GM12878 (cell line): ENCODE results near the gene NOC4L. TPM values are rescaled to one million over a fixed set of nuclear protein-coding genes. Genes with fewer than 3 reads are reported as not detected.
"Not testable (repeated sequence)": the region's sequence is repeated elsewhere in the genome, so short reads cannot be mapped to it uniquely, and the experiment has no call there.

Experiments used
- ATAC-seq: fragments of 200-7000 bp; cut with Tn5 transposase; 3 replicates; pipeline ENCODE4 v1.9.1; 2020; ENCODE audit warnings: mild to moderate bottlenecking, moderate library complexity
- BruUV-seq: library from RNA; stranded (reverse); fragments of 400-500 nt; replicated peaks from 2 replicates; lab custom pipeline; 2021; lab: Mats Ljungman, UMichigan
- CTCF ChIA-PET: fragments of 300-600 bp; sonication (Branson Sonifier 250); formaldehyde crosslinking; extraction: SDS; loops from one replicate; lab custom pipeline; 2021; ENCODE audit warnings: inconsistent platforms; lab: Yijun Ruan, JAX
- POLR2A ChIA-PET: fragments of 350-600 bp; formaldehyde crosslinking; extraction: SDS; loops from one replicate; lab custom pipeline; 2021; ENCODE audit warnings: inconsistent platforms; lab: Charles Lee
- RAD21 ChIA-PET: fragments of 300-600 bp; sonication (Branson Sonifier 250); formaldehyde crosslinking; loops from one replicate; lab custom pipeline; 2023; ENCODE audit warnings: antibody characterized with exemption; ENCODE audit not compliant: unreplicated experiment; lab: Charles Lee
- SMC1A ChIA-PET: fragments of 300-600 bp; sonication (Branson Sonifier 250); formaldehyde crosslinking; loops from one replicate; lab custom pipeline; 2023; ENCODE audit not compliant: unreplicated experiment, uncharacterized antibody; lab: Charles Lee
- DNase-seq: peaks from one replicate; pipeline ENCODE4 v3.0.0-alpha.2; 2011; ENCODE audit warnings: low read depth, low spot score
- FAIRE-seq: peaks from 3 replicates; lab custom pipeline; 2011; peaks lifted over from hg19 to GRCh38; lab: Jason Lieb, UNC
- H2AFZ ChIP-seq: 2 replicates; pipeline ENCODE4 v1.6.0; 2011; ENCODE audit warnings: low read depth, low read length, control low read depth; ENCODE audit not compliant: control insufficient read depth
- H3K27ac ChIP-seq: 2 replicates; pipeline ENCODE4 v1.5.1; 2011; ENCODE audit warnings: control low read depth; ENCODE audit not compliant: control insufficient read depth, insufficient read depth
- H3K27me3 ChIP-seq, 2 experiments: replicated peaks in 1 of 2; 2 replicates each; pipeline versions ENCODE4 v1.6.0 to v1.6.1; 2011; ENCODE audit warnings: low read length in 1 of 2; ENCODE audit not compliant: control insufficient read depth in 2 of 2, insufficient read depth in 2 of 2
- H3K36me3 ChIP-seq, 2 experiments: 2 replicates each; pipeline ENCODE4 v1.5.1; 2011; ENCODE audit warnings: low read length in 1 of 2; ENCODE audit not compliant: control insufficient read depth in 2 of 2, insufficient read depth in 2 of 2
- H3K4me1 ChIP-seq: 2 replicates; pipeline ENCODE4 v1.6.1; 2011; ENCODE audit warnings: mild to moderate bottlenecking, low read length, moderate library complexity, mixed read lengths; ENCODE audit not compliant: control insufficient read depth, insufficient read depth
- H3K4me2 ChIP-seq: 2 replicates; pipeline ENCODE4 v1.6.0; 2011; ENCODE audit warnings: control low read depth; ENCODE audit not compliant: control insufficient read depth, insufficient read depth
- H3K4me3 ChIP-seq: fragments of 200-600 bp; sonication (generic); 2 replicates; pipeline ENCODE4 v1.5.1; 2016
- H3K79me2 ChIP-seq: 2 replicates; pipeline ENCODE4 v1.6.0; 2011; ENCODE audit warnings: low read length; ENCODE audit not compliant: control insufficient read depth, insufficient read depth
- H3K9ac ChIP-seq: 2 replicates; pipeline ENCODE4 v1.8.0; 2011; ENCODE audit warnings: low read length, control low read depth, mixed read lengths; ENCODE audit not compliant: control insufficient read depth, insufficient read depth
- H3K9me3 ChIP-seq: replicated peaks from 3 replicates; pipeline ENCODE4 v1.5.1; 2011; ENCODE audit warnings: mild to moderate bottlenecking, low read length; ENCODE audit not compliant: control insufficient read depth, insufficient read depth
- H4K20me1 ChIP-seq: 2 replicates; pipeline ENCODE4 v1.6.0; 2011; ENCODE audit not compliant: control insufficient read depth, insufficient read depth
- BRCA1 ChIP-seq: IDR thresholded peaks from 2 replicates; pipeline ENCODE4 v1.6.1; 2011; ENCODE audit warnings: low read depth, low read length, improper control_type of control experiment
- HDGF ChIP-seq: fragments of 450-650 bp; IDR thresholded peaks from 2 replicates; pipeline ENCODE4 v1.6.1; 2016; ENCODE audit warnings: antibody characterized with exemption
- SRF ChIP-seq, 2 experiments: IDR thresholded peaks; 2 replicates each; pipeline ENCODE4 v1.6.1; 2011; ENCODE audit warnings: low read depth in 2 of 2, low read length in 2 of 2, mild to moderate bottlenecking in 1 of 2, moderate library complexity in 1 of 2
- ZBTB11 ChIP-seq: fragments of 450-650 bp; formaldehyde crosslinking; IDR thresholded peaks from 2 replicates; pipeline ENCODE4 v1.5.0; 2022; ENCODE audit warnings: mild to moderate bottlenecking, missing genetic modification characterization
- WGBS: methylation state at CpG from one replicate; pipeline ENCODE4 v1.1.6; 2016; ENCODE audit warnings: low lambda C conversion rate; ENCODE audit not compliant: insufficient replicate concordance, insufficient coverage; ENCODE audit errors: missing lambda C conversion rate; 5-methylcytosine and 5-hydroxymethylcytosine counted together
- in situ Hi-C: fragments of 300-500 bp; cut with MboI; formaldehyde crosslinking; loops from 9 replicates; pipeline ENCODE4 v1.14.3; 2018; ENCODE audit warnings: mixed read lengths
- intact Hi-C: fragments of 100-400 bp; cut with micrococcal nuclease; formaldehyde crosslinking; loops from one replicate; pipeline ENCODE4 v1.14.2; 2022; ENCODE audit not compliant: unreplicated experiment
- polyA plus RNA-seq, 11 experiments: library from polyadenylated mRNA; depleted of rRNA in 4 of 11; unstranded in 6 of 11; stranded (reverse) in 5 of 11; fragments of >200 nt; fragmentation: Nextera tagmentation in 4 of 11; fragmentation: Illumina TruSeq in 1 of 11; extraction: Ambion mirVana in 4 of 11; extraction: Trizol in 1 of 11; gene quantifications; 1 replicate in 1 of 11; 2 replicates in 10 of 11; pipeline versions ENCODE4 v1.2.1 to v1.2.3, GENCODE V29; 2011 to 2016; ENCODE audit warnings: inconsistent platforms in 2 of 11, missing spikeins in 2 of 11, low read depth in 1 of 11
- total RNA-seq, 4 experiments: library from RNA; depleted of rRNA in 3 of 4; stranded (reverse); fragments of >200 nt in 3 of 4; fragmentation: Illumina TruSeq in 1 of 4; extraction: Trizol in 1 of 4; gene quantifications; 2 replicates each; pipeline versions ENCODE4 v1.2.1 to v1.2.3, GENCODE V29; 2013 to 2021

Gene NOC4L
- total and polyA plus RNA-seq, 10 of the 15 experiments (the other 5 are each of a cell fraction or from before 2014, with no cell fraction given): 0.72 to 68.2 (median 15.2) TPM

GRCh38 chr12:132148368-132149045 lies 4.2 kb downstream of the NOC4L start:
- ChIA-PET POLR2A (no interaction called here), RAD21 (no interaction called here), CTCF (no interaction called here), SMC1A (no interaction called here)
- TF ChIP-seq BRCA1 (no peak), HDGF (no peak), ZBTB11 (no peak), SRF (IDR thresholded peaks at IDR 0.05; ENCODE audit: low read depth in 2 of 2, low read length in 2 of 2) (no peak)
- in situ Hi-C loops (no loop called here), intact Hi-C loops (no loop called here)
- FAIRE-seq (no peak), DNase-seq (no peak), ATAC-seq (no peak)
- Histone ChIP-seq H4K20me1 (peaks cover 3% of the 10 kb centered on the region; the same call in 1 of the 2 replicates), H3K4me1 (peaks cover 5% of the 10 kb centered on the region; the same call in 1 of the 2 replicates), H3K9ac (no peak overlapping the region), H3K27me3 (no peaks in the 10 kb centered on the region), H3K79me2 (peaks cover 23% of the 10 kb centered on the region), H3K36me3 (peaks cover 0 to 8% of the 10 kb centered on the region in 2 experiments; a peak in 2 of 4 replicates), H3K4me3 (no peak overlapping the region), H3K9me3 (no peaks in the 10 kb centered on the region), H3K4me2 (no peak overlapping the region), H2AFZ (no peak overlapping the region), H3K27ac (no peak overlapping the region)
- no TSS peak for BruUV-seq
- 94% methylated on average over 17 of the region's 41 CpGs for WGBS

GRCh38 chr12:132149526-132149925 lies 5.3 kb downstream of the NOC4L start:
- DNase-seq, CTCF ChIA-PET: not testable (repeated sequence)

More at GRCh38 chr12:132149526-132149925, 5.3 kb downstream of the NOC4L start:
- POLR2A ChIA-PET, BruUV-seq, SMC1A ChIA-PET, intact Hi-C loops, H3K9me3 ChIP-seq, in situ Hi-C loops, H3K4me2 ChIP-seq, H3K9ac ChIP-seq, FAIRE-seq, H3K4me1 ChIP-seq, ATAC-seq, H3K36me3 ChIP-seq, H2AFZ ChIP-seq, RAD21 ChIA-PET, H3K27ac ChIP-seq, H3K4me3 ChIP-seq, H3K27me3 ChIP-seq, H4K20me1 ChIP-seq: not testable (repeated sequence)
- H3K79me2 ChIP-seq: peaks cover 13% of the 10 kb centered on the region
- 94% methylated on average over 3 of the region's 32 CpGs for WGBS
